HCT116 (cell line): ENCODE results near the gene TRRAP. TPM values are rescaled to one million over a fixed set of nuclear protein-coding genes. Genes with fewer than 3 reads are reported as not detected.

Experiments used
- ATAC-seq: fragments of 200-7000 bp; cut with Tn5 transposase; 2 replicates; pipeline ENCODE4 v1.9.1; 2020; ENCODE audit warnings: mild to moderate bottlenecking, moderate library complexity
- BruUV-seq: library from RNA; stranded (reverse); fragments of 400-500 nt; replicated peaks from 2 replicates; lab custom pipeline; 2021; lab: Mats Ljungman, UMichigan
- CTCF ChIA-PET: fragments of 300-600 bp; sonication (Branson Sonifier 250); formaldehyde crosslinking; loops from one replicate; lab custom pipeline; 2021; ENCODE audit warnings: antibody characterized with exemption; lab: Charles Lee
- POLR2A ChIA-PET: fragments of 300-600, 350-600 bp; sonication (Branson Sonifier 250); formaldehyde crosslinking; loops from one replicate; lab custom pipeline; 2021; ENCODE audit warnings: antibody characterized with exemption; lab: Charles Lee
- RAD21 ChIA-PET, 2 experiments: fragments of 300-600 bp; sonication (Branson Sonifier 250); formaldehyde crosslinking; loops; one replicate each; lab custom pipeline; 2023; ENCODE audit warnings: low total read pairs in 2 of 2; ENCODE audit not compliant: uncharacterized antibody in 2 of 2, unreplicated experiment in 2 of 2, low non-redundant PET in 1 of 2; lab: Charles Lee
- DNase-seq: peaks from one replicate; pipeline ENCODE4 v3.0.0-alpha.2; 2010; ENCODE audit warnings: low read depth, low spot score
- H2AFZ ChIP-seq: fragments of 200-600 bp; shearing (Covaris generic), sonication (generic); 2 replicates; pipeline ENCODE4 v1.6.1; 2017; ENCODE audit warnings: low read depth, mixed run types, mixed read lengths, antibody characterized with exemption, low read length; ENCODE audit not compliant: poor library complexity, severe bottlenecking
- H3K27ac ChIP-seq: 2 replicates; pipeline ENCODE4 v1.5.1; 2012; ENCODE audit warnings: low read depth, low read length
- H3K27me3 ChIP-seq: fragments of 200-600 bp; sonication (generic); 2 replicates; pipeline ENCODE4 v1.6.1; 2016; ENCODE audit warnings: mixed run types, low read length, mixed read lengths; ENCODE audit not compliant: insufficient read depth
- H3K36me3 ChIP-seq, 2 experiments: fragments of 200-500 bp in 1 of 2; fragments of 200-600 bp in 1 of 2; sonication (Bioruptor generic) in 1 of 2; sonication (generic) in 1 of 2; 2 replicates each; pipeline versions ENCODE4 v1.5.1 to v1.6.1; 2014 to 2016; ENCODE audit warnings: low read length in 2 of 2, inconsistent platforms in 1 of 2, mixed read lengths in 1 of 2, mixed run types in 1 of 2; ENCODE audit not compliant: insufficient read depth in 2 of 2, control insufficient read depth in 1 of 2
- H3K4me1 ChIP-seq, 2 experiments: fragments of 200-600 bp in 1 of 2; sonication (generic) in 1 of 2; 2 replicates each; pipeline versions ENCODE4 v1.5.1 to v1.6.1; 2012 to 2017; ENCODE audit warnings: low read length in 2 of 2, inconsistent platforms in 1 of 2, mild to moderate bottlenecking in 1 of 2, mixed read lengths in 1 of 2, mixed run types in 1 of 2, moderate library complexity in 1 of 2; ENCODE audit not compliant: insufficient read depth in 2 of 2, control insufficient read depth in 1 of 2
- H3K4me2 ChIP-seq: fragments of 200-600 bp; sonication (generic); 2 replicates; pipeline ENCODE4 v1.6.1; 2017; ENCODE audit warnings: mixed run types, low read length, mixed read lengths
- H3K4me3 ChIP-seq, 2 experiments: fragments of 200-600 bp in 1 of 2; sonication (generic) in 1 of 2; replicated peaks in 1 of 2; 2 replicates each; pipeline ENCODE4 v1.5.1; 2011 to 2016; ENCODE audit warnings: low read length in 2 of 2, control low read depth in 1 of 2, low read depth in 1 of 2, mild to moderate bottlenecking in 1 of 2, mixed read lengths in 1 of 2, mixed run types in 1 of 2
- H3K79me2 ChIP-seq: fragments of 200-600 bp; sonication (generic); 2 replicates; pipeline ENCODE4 v1.6.1; 2017; ENCODE audit warnings: mild to moderate bottlenecking, mixed run types, low read length, moderate library complexity, mixed read lengths; ENCODE audit not compliant: insufficient read depth
- H3K9ac ChIP-seq: fragments of 200-600 bp; sonication (generic); 2 replicates; pipeline ENCODE4 v1.6.1; 2016; ENCODE audit warnings: low read length, mixed read lengths
- H3K9me2 ChIP-seq: fragments of 200-600 bp; sonication (generic), shearing (Covaris generic); 2 replicates; pipeline ENCODE4 v1.6.1; 2017; ENCODE audit warnings: mixed run types, mild to moderate bottlenecking, moderate library complexity; ENCODE audit not compliant: insufficient read depth
- H3K9me3 ChIP-seq, 2 experiments: fragments of 200-500 bp in 1 of 2; fragments of 200-600 bp in 1 of 2; sonication (Bioruptor generic) in 1 of 2; sonication (generic) in 1 of 2; 2 replicates each; pipeline ENCODE4 v1.6.1; 2014 to 2017; ENCODE audit warnings: low read length in 2 of 2, mixed read lengths in 2 of 2, inconsistent platforms in 1 of 2, low read depth in 1 of 2, mild to moderate bottlenecking in 1 of 2, mixed run types in 1 of 2, moderate library complexity in 1 of 2; ENCODE audit not compliant: control insufficient read depth in 1 of 2, insufficient read depth in 1 of 2
- H4K20me1 ChIP-seq: fragments of 200-600 bp; sonication (generic), shearing (Covaris generic); 2 replicates; pipeline ENCODE4 v1.6.1; 2017; ENCODE audit warnings: mixed run types, mild to moderate bottlenecking, moderate library complexity; ENCODE audit not compliant: insufficient read depth
- CEBPB ChIP-seq: IDR thresholded peaks from 2 replicates; pipeline ENCODE4 v1.6.1; 2012; ENCODE audit warnings: low read depth
- CTCF ChIP-seq, 3 experiments: fragments of 200-600 bp in 1 of 3; sonication (generic) in 1 of 3; IDR thresholded peaks in 2 of 3; conservative IDR thresholded peaks in 1 of 3; 2 replicates each; pipeline ENCODE4 v1.5.1; 2012 to 2017; ENCODE audit warnings: low read depth in 2 of 3, low read length in 2 of 3, antibody characterized with exemption in 1 of 3, borderline replicate concordance in 1 of 3, control low read depth in 1 of 3, mild to moderate bottlenecking in 1 of 3, mixed read lengths in 1 of 3, mixed run types in 1 of 3, moderate library complexity in 1 of 3; ENCODE audit not compliant: insufficient read depth in 1 of 3
- EGR1 ChIP-seq: IDR thresholded peaks from 2 replicates; pipeline ENCODE4 v1.6.1; 2012; ENCODE audit warnings: low read depth
- EZH2 ChIP-seq: fragments of 200-600 bp; sonication (generic); IDR thresholded peaks from 2 replicates; pipeline ENCODE4 v1.6.1; 2017; ENCODE audit warnings: antibody characterized with exemption, mixed run types
- EZH2phosphoT487 ChIP-seq: fragments of 200-600 bp; IDR thresholded peaks from 2 replicates; pipeline ENCODE4 v1.6.1; 2018; ENCODE audit warnings: antibody characterized with exemption, borderline replicate concordance
- FOSL1 ChIP-seq: IDR thresholded peaks from 2 replicates; pipeline ENCODE4 v1.6.1; 2012; ENCODE audit warnings: low read depth
- JUND ChIP-seq: IDR thresholded peaks from 2 replicates; pipeline ENCODE4 v1.6.1; 2012
- MAX ChIP-seq: IDR thresholded peaks from 2 replicates; pipeline ENCODE4 v1.6.1; 2012
- REST ChIP-seq: IDR thresholded peaks from 2 replicates; pipeline ENCODE4 v1.6.1; 2012; ENCODE audit warnings: low read depth
- SP1 ChIP-seq: IDR thresholded peaks from 2 replicates; pipeline ENCODE4 v1.6.1; 2012; ENCODE audit warnings: low read depth
- SRF ChIP-seq: IDR thresholded peaks from 2 replicates; pipeline ENCODE4 v1.6.1; 2012; ENCODE audit warnings: low read depth
- TCF7L2 ChIP-seq: IDR thresholded peaks from 2 replicates; pipeline ENCODE4 v1.7.0; 2011; ENCODE audit warnings: borderline replicate concordance, inconsistent platforms; ENCODE audit not compliant: insufficient read depth, insufficient read length; ENCODE audit errors: extremely low read depth
- YY1 ChIP-seq: IDR thresholded peaks from 2 replicates; pipeline ENCODE4 v1.6.1; 2011; ENCODE audit warnings: low read length, low read depth, moderate library complexity, mild to moderate bottlenecking; ENCODE audit not compliant: insufficient replicate concordance; ENCODE audit errors: extremely low read depth
- ZFX ChIP-seq: fragments of 450-650 bp; IDR thresholded peaks from 2 replicates; pipeline ENCODE4 v1.6.1; 2017
- intact Hi-C: fragments of 100-400 bp; cut with micrococcal nuclease; formaldehyde crosslinking; loops from 2 replicates; pipeline ENCODE4 v1.10.0; 2022
- total RNA-seq: library from RNA; stranded (reverse); gene quantifications from one replicate; pipeline ENCODE4 v1.2.1, GENCODE V29; 2021; ENCODE audit not compliant: unreplicated experiment
- TF ChIP-seq, protein P1 (sequence below): IDR thresholded peaks from 2 replicates; pipeline ENCODE4 v1.6.1; 2011; ENCODE audit warnings: mild to moderate bottlenecking, low read length, moderate library complexity; ENCODE audit not compliant: insufficient replicate concordance; ENCODE audit errors: extremely low read depth

TRRAP gene
- total RNA-seq, 1 experiment from 2014 or later: 44.5 TPM

DNA sequence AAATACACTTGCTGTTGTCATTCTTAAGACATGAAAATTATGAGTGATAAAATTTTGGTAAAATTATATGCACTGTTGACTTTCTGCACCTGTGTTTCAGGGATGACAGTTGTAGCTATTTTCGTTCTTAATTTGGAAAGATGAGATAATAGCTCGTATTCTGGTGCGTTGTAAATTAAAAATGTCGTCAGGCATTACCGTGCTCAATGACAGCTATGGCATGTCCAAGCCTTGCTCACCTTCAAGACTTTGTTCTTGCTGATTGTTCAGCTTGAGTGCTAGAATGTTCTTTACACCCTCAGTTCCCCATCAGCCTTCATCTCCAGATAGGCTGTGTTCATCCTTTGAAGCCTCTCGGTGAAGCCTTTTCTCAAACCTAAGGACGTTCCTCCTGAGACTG lies 21.5 kb downstream of the TRRAP start (continued):
- TF ChIP-seq SP1 (no peak), SRF (no peak), FOSL1 (no peak), EZH2phosphoT487 (no peak), YY1 (no peak), EGR1 (no peak), TCF7L2 (no peak)

DNA sequence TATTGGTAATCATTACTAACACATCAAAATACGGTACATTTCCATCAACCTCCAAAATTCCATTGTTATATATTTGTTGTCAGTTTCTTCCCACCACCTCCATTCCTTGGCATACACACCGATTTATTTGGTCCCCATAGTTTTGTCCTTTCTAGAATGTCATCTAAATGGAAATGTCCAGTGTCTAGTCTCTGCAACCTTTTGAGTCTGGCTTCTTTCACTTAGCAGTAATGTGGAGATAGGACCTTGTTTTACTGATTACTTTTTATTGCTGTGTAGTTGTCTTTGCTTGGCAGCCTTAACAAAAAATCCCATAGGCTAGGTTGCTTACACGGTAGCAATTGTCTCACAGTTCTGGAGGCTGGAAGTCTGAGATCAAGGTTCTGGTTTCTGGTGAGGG lies 22.5 kb downstream of the TRRAP start:
- H3K36me3 ChIP-seq: peaks cover 60 to 61% of the 10 kb centered on the region in 2 experiments; a peak in 3 of 4 replicates
- ATAC-seq (no peak), DNase-seq (no peak)
- BruUV-seq: no TSS peak
- no peaks in the 10 kb centered on the region for H3K27me3 ChIP-seq
- ChIA-PET RAD21 (no interaction called here), POLR2A (interaction anchor here (0.8 kb wide), 1 partner anchor 11 kb away, joined by 3 read pairs; no protein-coding TSS in a partner anchor), CTCF (no interaction called here)
- no peak overlapping the region for H3K4me2 ChIP-seq
- H3K79me2 ChIP-seq: peaks cover 3% of the 10 kb centered on the region; the same call in 1 of the 2 replicates
- H3K27ac ChIP-seq: no peak overlapping the region
- intact Hi-C loops: no loop called here
- H3K9ac ChIP-seq: no peak overlapping the region
- no peaks in the 10 kb centered on the region for H3K9me3 ChIP-seq
- no peaks in the 10 kb centered on the region for H3K9me2 ChIP-seq
- no peak overlapping the region for H2AFZ ChIP-seq
- no peak overlapping the region for H3K4me3 ChIP-seq
- TF ChIP-seq CTCF (IDR thresholded peaks at IDR 0.05 in 2 of 3, conservative IDR thresholded peaks at IDR 0.05 in 1 of 3; ENCODE audit: borderline replicate concordance in 1 of 3, insufficient read depth in 1 of 3, low read depth in 2 of 3, low read length in 2 of 3): no peak
- TF ChIP-seq ZFX: no peak
- no peak for TF ChIP-seq JUND
- no peak for TF ChIP-seq EZH2phosphoT487
- no peak for TF ChIP-seq CEBPB
- TF ChIP-seq FOSL1: no peak
- no peak for TF ChIP-seq REST
- no peak for TF ChIP-seq SP1
- no peak for TF ChIP-seq EGR1
- TF ChIP-seq, protein P1, sequence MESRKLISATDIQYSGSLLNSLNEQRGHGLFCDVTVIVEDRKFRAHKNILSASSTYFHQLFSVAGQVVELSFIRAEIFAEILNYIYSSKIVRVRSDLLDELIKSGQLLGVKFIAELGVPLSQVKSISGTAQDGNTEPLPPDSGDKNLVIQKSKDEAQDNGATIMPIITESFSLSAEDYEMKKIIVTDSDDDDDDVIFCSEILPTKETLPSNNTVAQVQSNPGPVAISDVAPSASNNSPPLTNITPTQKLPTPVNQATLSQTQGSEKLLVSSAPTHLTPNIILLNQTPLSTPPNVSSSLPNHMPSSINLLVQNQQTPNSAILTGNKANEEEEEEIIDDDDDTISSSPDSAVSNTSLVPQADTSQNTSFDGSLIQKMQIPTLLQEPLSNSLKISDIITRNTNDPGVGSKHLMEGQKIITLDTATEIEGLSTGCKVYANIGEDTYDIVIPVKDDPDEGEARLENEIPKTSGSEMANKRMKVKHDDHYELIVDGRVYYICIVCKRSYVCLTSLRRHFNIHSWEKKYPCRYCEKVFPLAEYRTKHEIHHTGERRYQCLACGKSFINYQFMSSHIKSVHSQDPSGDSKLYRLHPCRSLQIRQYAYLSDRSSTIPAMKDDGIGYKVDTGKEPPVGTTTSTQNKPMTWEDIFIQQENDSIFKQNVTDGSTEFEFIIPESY: no peak
- TF ChIP-seq SRF: no peak
- TF ChIP-seq EZH2: no peak
- TF ChIP-seq MAX: no peak
- TF ChIP-seq YY1: no peak
- no peaks in the 10 kb centered on the region for H4K20me1 ChIP-seq
- no peaks in the 10 kb centered on the region for H3K4me1 ChIP-seq
